H1 (cell line): ENCODE measurements around the gene RNMT. TPM values are rescaled to one million over a fixed set of nuclear protein-coding genes. Genes with fewer than 3 reads are reported as not detected.
A peak's percentile ranks its signal among the peaks of the same experiment; 100 is the strongest.

ENCODE experiments used
- CTCF ChIA-PET: fragments of 300-600 bp; sonication (Branson Sonifier 250); formaldehyde crosslinking; loops from one replicate; lab custom pipeline; 2021; ENCODE audit not compliant: partially characterized antibody; lab: Charles Lee
- POLR2A ChIA-PET: fragments of 300-600 bp; sonication (Branson Sonifier 250); formaldehyde crosslinking; loops from one replicate; lab custom pipeline; 2021; ENCODE audit warnings: inconsistent platforms; ENCODE audit not compliant: partially characterized antibody; lab: Charles Lee
- DNase-seq, 2 experiments: peaks; one replicate each; pipeline versions ENCODE4 v3.0.0 to v3.0.0-alpha.2; 2010 to 2022; ENCODE audit warnings: low spot score in 2 of 2, low read depth in 1 of 2, mixed read lengths in 1 of 2
- FAIRE-seq: peaks from 2 replicates; lab custom pipeline; 2011; peaks lifted over from hg19 to GRCh38; lab: Jason Lieb, UNC
- H2AFZ ChIP-seq: 2 replicates; pipeline ENCODE4 v1.8.1; 2012; ENCODE audit warnings: low read length, inconsistent platforms
- H2AK5ac ChIP-seq: 2 replicates; pipeline ENCODE4 v1.6.1; 2013; ENCODE audit warnings: low read depth, low read length
- H2BK120ac ChIP-seq: replicated peaks from 2 replicates; pipeline ENCODE3; 2013; ENCODE audit warnings: low read depth, low read length, inconsistent platforms
- H2BK12ac ChIP-seq: 2 replicates; pipeline ENCODE4 v1.6.1; 2013; ENCODE audit warnings: low read depth, low read length
- H2BK15ac ChIP-seq: 2 replicates; pipeline ENCODE4 v1.6.1; 2013; ENCODE audit warnings: low read length
- H2BK20ac ChIP-seq: 2 replicates; pipeline ENCODE4 v1.6.1; 2013; ENCODE audit warnings: low read length
- H2BK5ac ChIP-seq: 2 replicates; pipeline ENCODE4 v1.6.1; 2013; ENCODE audit warnings: low read depth, low read length
- H3K14ac ChIP-seq: 2 replicates; pipeline ENCODE4 v1.6.1; 2013; ENCODE audit warnings: inconsistent platforms; ENCODE audit not compliant: insufficient read length
- H3K18ac ChIP-seq: 2 replicates; pipeline ENCODE4 v1.6.1; 2013; ENCODE audit warnings: low read length; ENCODE audit errors: extremely low read depth
- H3K23ac ChIP-seq: 2 replicates; pipeline ENCODE4 v1.6.1; 2013; ENCODE audit warnings: inconsistent platforms; ENCODE audit not compliant: insufficient read length
- H3K23me2 ChIP-seq: 2 replicates; pipeline ENCODE4 v1.6.1; 2013; ENCODE audit warnings: low read depth, low read length
- H3K27ac ChIP-seq: 2 replicates; pipeline ENCODE4 v1.6.1; 2011; ENCODE audit warnings: low read depth, low read length, inconsistent platforms
- H3K27me3 ChIP-seq, 4 experiments: replicated peaks in 1 of 4; 1 replicate in 1 of 4; 2 replicates in 3 of 4; pipeline versions ENCODE4 v1.6.1 to v1.8.1; 2011 to 2013; ENCODE audit warnings: low read length in 3 of 4, mild to moderate bottlenecking in 3 of 4, inconsistent platforms in 2 of 4, mixed read lengths in 2 of 4, moderate library complexity in 1 of 4; ENCODE audit not compliant: control insufficient read depth in 3 of 4, insufficient read depth in 3 of 4; ENCODE audit errors: extremely low read depth in 1 of 4
- H3K36me3 ChIP-seq, 4 experiments: 2 replicates each; pipeline versions ENCODE4 v1.6.1 to v1.8.1; 2011 to 2013; ENCODE audit warnings: mild to moderate bottlenecking in 4 of 4, low read length in 3 of 4, moderate library complexity in 2 of 4, control low read depth in 1 of 4, inconsistent platforms in 1 of 4; ENCODE audit not compliant: insufficient read depth in 4 of 4, control insufficient read depth in 2 of 4
- H3K4ac ChIP-seq: replicated peaks from 2 replicates; pipeline ENCODE3; 2013; ENCODE audit warnings: low read length, low read depth, mixed read lengths, inconsistent platforms; ENCODE audit not compliant: insufficient read length
- H3K4me1 ChIP-seq, 4 experiments: replicated peaks in 1 of 4; 1 replicate in 1 of 4; 2 replicates in 3 of 4; pipeline versions ENCODE4 v1.6.1 to v1.8.1; 2011 to 2013; ENCODE audit warnings: low read length in 3 of 4, inconsistent platforms in 2 of 4, mixed read lengths in 1 of 4; ENCODE audit not compliant: insufficient read depth in 4 of 4, control insufficient read depth in 3 of 4
- H3K4me2 ChIP-seq, 2 experiments: 2 replicates each; pipeline versions ENCODE4 v1.6.1 to v1.8.1; 2011 to 2013; ENCODE audit warnings: low read depth in 2 of 2, low read length in 2 of 2, control low read depth in 1 of 2, inconsistent platforms in 1 of 2, mild to moderate bottlenecking in 1 of 2; ENCODE audit not compliant: insufficient read depth in 1 of 2
- H3K4me3 ChIP-seq, 4 experiments: fragments of 200-600, 300-600 bp in 1 of 4; sonication (generic), shearing (Covaris generic), sonication (Bioruptor Twin) in 1 of 4; 2 replicates each; pipeline versions ENCODE4 v1.5.1 to v1.8.1; 2011 to 2016; ENCODE audit warnings: low read length in 4 of 4, low read depth in 3 of 4, control low read depth in 2 of 4, inconsistent platforms in 2 of 4, mild to moderate bottlenecking in 2 of 4, mixed read lengths in 1 of 4, moderate library complexity in 1 of 4; ENCODE audit not compliant: insufficient read depth in 2 of 4; ENCODE audit errors: extremely low read depth in 1 of 4
- H3K56ac ChIP-seq: replicated peaks from 2 replicates; pipeline ENCODE3; 2013; ENCODE audit warnings: low read depth, mild to moderate bottlenecking, mixed read lengths, low read length, inconsistent platforms; ENCODE audit not compliant: insufficient read length
- H3K79me1 ChIP-seq: 2 replicates; pipeline ENCODE4 v1.6.1; 2013; ENCODE audit warnings: low read depth, low read length, control low read depth
- H3K79me2 ChIP-seq, 2 experiments: 2 replicates each; pipeline versions ENCODE4 v1.6.1 to v1.8.1; 2012 to 2013; ENCODE audit warnings: low read length in 2 of 2, mild to moderate bottlenecking in 2 of 2, inconsistent platforms in 1 of 2; ENCODE audit not compliant: insufficient read depth in 2 of 2, control insufficient read depth in 1 of 2
- H3K9ac ChIP-seq, 4 experiments: replicated peaks in 1 of 4; 1 replicate in 1 of 4; 2 replicates in 3 of 4; pipeline versions ENCODE4 v1.6.1 to v1.8.1; 2011 to 2013; ENCODE audit warnings: low read depth in 3 of 4, low read length in 3 of 4, control low read depth in 2 of 4, mild to moderate bottlenecking in 2 of 4, moderate library complexity in 2 of 4, inconsistent platforms in 1 of 4; ENCODE audit errors: extremely low read depth in 1 of 4
- H3K9me3 ChIP-seq, 2 experiments: 2 replicates each; pipeline versions ENCODE4 v1.6.1 to v1.8.1; 2012 to 2013; ENCODE audit warnings: mild to moderate bottlenecking in 2 of 2, moderate library complexity in 2 of 2, control low read depth in 1 of 2, inconsistent platforms in 1 of 2, low read depth in 1 of 2, low read length in 1 of 2, mixed read lengths in 1 of 2; ENCODE audit not compliant: insufficient read depth in 2 of 2
- H4K20me1 ChIP-seq, 2 experiments: replicated peaks in 1 of 2; 2 replicates each; pipeline versions ENCODE3 to v1.8.1; 2011 to 2013; ENCODE audit warnings: inconsistent platforms in 2 of 2, low read length in 2 of 2, mild to moderate bottlenecking in 1 of 2; ENCODE audit not compliant: insufficient read depth in 2 of 2, control insufficient read depth in 1 of 2
- H4K5ac ChIP-seq: 2 replicates; pipeline ENCODE4 v1.6.1; 2013; ENCODE audit warnings: low read length, low read depth, mixed read lengths, inconsistent platforms; ENCODE audit not compliant: insufficient read length
- H4K8ac ChIP-seq: 2 replicates; pipeline ENCODE4 v1.8.0; 2013; ENCODE audit warnings: mild to moderate bottlenecking, moderate library complexity, low read length, inconsistent platforms; ENCODE audit not compliant: insufficient read depth; ENCODE audit errors: extremely low read depth
- H4K91ac ChIP-seq: replicated peaks from 2 replicates; pipeline ENCODE3; 2013; ENCODE audit warnings: low read length, mixed read lengths, inconsistent platforms; ENCODE audit not compliant: insufficient read length
- ATF3 ChIP-seq: IDR thresholded peaks from 2 replicates; pipeline ENCODE4 v1.6.1; 2011; ENCODE audit warnings: low read depth, mild to moderate bottlenecking, low read length; ENCODE audit not compliant: insufficient read depth
- CBX8 ChIP-seq: fragments of 300-800, 300-1000 bp; sonication (generic); IDR thresholded peaks from 2 replicates; pipeline ENCODE4 v1.7.1; 2016; ENCODE audit warnings: low read depth, low read length, borderline replicate concordance
- CEBPB ChIP-seq: IDR thresholded peaks from 2 replicates; pipeline ENCODE4 v1.6.1; 2012; ENCODE audit warnings: low read depth, low read length
- CHD1 ChIP-seq: IDR thresholded peaks from 2 replicates; pipeline ENCODE4 v1.6.1; 2012; ENCODE audit warnings: low read depth, low read length, improper control_type of control experiment
- E2F6 ChIP-seq: IDR thresholded peaks from 2 replicates; pipeline ENCODE4 v1.6.1; 2012; ENCODE audit warnings: inconsistent platforms
- POLR2A ChIP-seq, 2 experiments: IDR thresholded peaks; 1 replicate in 1 of 2; 2 replicates in 1 of 2; pipeline ENCODE4 v1.6.1; 2011; ENCODE audit warnings: low read depth in 2 of 2, low read length in 2 of 2, mild to moderate bottlenecking in 2 of 2; ENCODE audit errors: control extremely low read depth in 1 of 2
- POLR2AphosphoS5 ChIP-seq: IDR thresholded peaks from 2 replicates; pipeline ENCODE4 v1.6.1; 2011; ENCODE audit warnings: low read depth, low read length
- SIX5 ChIP-seq: IDR thresholded peaks from 2 replicates; pipeline ENCODE4 v1.6.1; 2011; ENCODE audit warnings: mild to moderate bottlenecking, low read depth, low read length
- TAF1 ChIP-seq: IDR thresholded peaks from 2 replicates; pipeline ENCODE4 v1.6.1; 2011; ENCODE audit warnings: mild to moderate bottlenecking, low read depth, low read length
- WGBS, 2 experiments: shearing (Covaris generic) in 1 of 2; methylation state at CpG; one replicate each; pipeline versions ENCODE4 v1.1.6 to v1.1.7; 2013 to 2015; ENCODE audit warnings: low lambda C conversion rate in 2 of 2, mixed read lengths in 2 of 2, inconsistent platforms in 1 of 2, low coverage in 1 of 2, missing lambda C conversion rate in 1 of 2; ENCODE audit not compliant: insufficient replicate concordance in 2 of 2, insufficient coverage in 1 of 2, insufficient read length in 1 of 2; ENCODE audit errors: extremely low coverage in 1 of 2, missing lambda C conversion rate in 1 of 2; 5-methylcytosine and 5-hydroxymethylcytosine counted together
- polyA plus RNA-seq, 7 experiments: library from polyadenylated mRNA; depleted of rRNA in 3 of 7; stranded (reverse) in 5 of 7; unstranded in 2 of 7; fragments of >200 nt in 5 of 7; fragments of 200-250 nt in 2 of 7; gene quantifications; 1 replicate in 5 of 7; 2 replicates in 1 of 7; 4 replicates in 1 of 7; pipeline versions ENCODE4 v1.2.1 to v1.2.3, GENCODE V29; 2011 to 2013; ENCODE audit warnings: missing spikeins in 2 of 7, mixed read lengths in 2 of 7
- total RNA-seq: library from RNA; stranded (reverse); fragmentation: NEBNext Ultra II Directional; extraction: Animal tissue kit (Norgen Biotek cat#: 25700); gene quantifications from 2 replicates; pipeline ENCODE4 v1.2.1, GENCODE V29; 2021

RNMT gene
- total and polyA plus RNA-seq, 2 of the 8 experiments (the other 6 are each of a cell fraction or from before 2014, with no cell fraction given), result 25.3 to 63.5 TPM

- Histone ChIP-seq H4K91ac (peak overlapping the region; percentile 67), H3K23ac (no peak overlapping the region), H2BK15ac (no peak overlapping the region), H3K56ac (no peak overlapping the region), H4K5ac (peak overlapping the region; percentile 77), H3K23me2 (no peaks in the 10 kb centered on the region), H3K79me1 (no peaks in the 10 kb centered on the region), H2BK20ac (peak overlapping the region; percentile 86; the same call in 1 of the 2 replicates), H2AK5ac (no peak overlapping the region), H2BK5ac (peak overlapping the region; percentile 94; the same call in 1 of the 2 replicates), H3K4ac (peak overlapping the region; percentile 61), H4K20me1 (no peaks in the 10 kb centered on the region), H3K18ac (peak overlapping the region; percentile 86), H3K4me1 (peaks cover 16 to 46% (median 33%) of the 10 kb centered on the region in 4 experiments), H3K27ac (0 out of 2 replicates have a peak overlapping the region, but pooled peaks have one; percentile 35), H2AFZ (0 out of 2 replicates have a peak overlapping the region, but pooled peaks have one; percentile 6), H3K9me3 (no peaks in the 10 kb centered on the region), H3K79me2 (no peaks in the 10 kb centered on the region), H3K4me2 (peak overlapping the region in 1 of 2 experiments; percentile 55; a peak in 2 of 4 replicates), H2BK120ac (peak overlapping the region; percentile 76), H3K36me3 (no peaks in the 10 kb centered on the region), H4K8ac (peak overlapping the region; percentile 20; the same call in 1 of the 2 replicates), H2BK12ac (no peak overlapping the region), H3K9ac (no peak overlapping the region; a peak in 1 of 7 replicates), H3K4me3 (peak overlapping the region in 1 of 4 experiments; percentile 33; a peak in 1 of 8 replicates), H3K14ac (no peak overlapping the region), H3K27me3 (no peaks in the 10 kb centered on the region)
- ChIA-PET POLR2A (no interaction called here), CTCF (interaction anchor here (1.0 to 10.2 kb wide), 10 partner anchors 7 to 276 kb away, joined by 3 to 104 read pairs (median 12); partner anchors contain the start of gene MC5R)
- FAIRE-seq, result no peak
- DNase-seq, result no peak
- WGBS, 2 experiments, result 66% methylated on average over 10 of the region's 10 CpGs; no CpG with 5 or more reads in 1 of the 2 experiments
- TF ChIP-seq POLR2AphosphoS5, result no peak
- TF ChIP-seq SIX5, result no peak
- no peak for TF ChIP-seq E2F6
- no peak for TF ChIP-seq ATF3
- TF ChIP-seq CEBPB, result no peak
- TF ChIP-seq POLR2A (IDR thresholded peaks at IDR 0.05; ENCODE audit: control extremely low read depth in 1 of 2, low read depth in 2 of 2, low read length in 2 of 2), result no peak
- no peak for TF ChIP-seq CHD1
- TF ChIP-seq CBX8, result no peak
- TF ChIP-seq TAF1, result no peak
Observed at GRCh38 chr18:13810950-13811485, 84.5 kb downstream of the RNMT start.
